HL-60 (cell line): ENCODE measurements around the gene TOP2B.

Experiments
- DNase-seq, 2 experiments: peaks; one replicate each; pipeline ENCODE4 v3.0.0-alpha.2; 2010 to 2020; ENCODE audit warnings: low read depth in 1 of 2, low spot score in 1 of 2
- H3K27ac ChIP-seq: fragments of 250-450 bp; sonication (Bioruptor Pico); replicated peaks from 2 replicates; pipeline ENCODE4 v1.5.1; 2020; ENCODE audit warnings: mild to moderate bottlenecking, moderate library complexity
- H3K27me3 ChIP-seq: fragments of 250-450 bp; sonication (Bioruptor Pico); 2 replicates; pipeline ENCODE4 v1.5.1; 2021; ENCODE audit warnings: mild to moderate bottlenecking, moderate library complexity; ENCODE audit not compliant: insufficient read depth, poor library complexity, severe bottlenecking
- H3K4me3 ChIP-seq: replicated peaks from 2 replicates; pipeline ENCODE4 v1.5.1; 2011; ENCODE audit warnings: mild to moderate bottlenecking, control low read depth, low read length; ENCODE audit not compliant: insufficient read depth
- GABPA ChIP-seq: IDR thresholded peaks from 2 replicates; pipeline ENCODE4 v1.6.1; 2012; ENCODE audit warnings: low read depth
- POLR2AphosphoS5 ChIP-seq: IDR thresholded peaks from 2 replicates; pipeline ENCODE4 v1.6.1; 2012; ENCODE audit warnings: low read depth
- SPI1 ChIP-seq: IDR thresholded peaks from 2 replicates; pipeline ENCODE4 v1.6.1; 2012; ENCODE audit warnings: low read depth, mild to moderate bottlenecking, borderline replicate concordance
- TF ChIP-seq, protein P1 (sequence below): IDR thresholded peaks from 2 replicates; pipeline ENCODE4 v1.6.1; 2012; ENCODE audit warnings: low read depth; ENCODE audit not compliant: insufficient replicate concordance
- TF ChIP-seq, protein P2 (sequence below): IDR thresholded peaks from one replicate; pipeline ENCODE4 v1.5.1; 2011; ENCODE audit warnings: low read length, control low read depth, inconsistent platforms; ENCODE audit not compliant: insufficient read depth

Gene TOP2B

DNA sequence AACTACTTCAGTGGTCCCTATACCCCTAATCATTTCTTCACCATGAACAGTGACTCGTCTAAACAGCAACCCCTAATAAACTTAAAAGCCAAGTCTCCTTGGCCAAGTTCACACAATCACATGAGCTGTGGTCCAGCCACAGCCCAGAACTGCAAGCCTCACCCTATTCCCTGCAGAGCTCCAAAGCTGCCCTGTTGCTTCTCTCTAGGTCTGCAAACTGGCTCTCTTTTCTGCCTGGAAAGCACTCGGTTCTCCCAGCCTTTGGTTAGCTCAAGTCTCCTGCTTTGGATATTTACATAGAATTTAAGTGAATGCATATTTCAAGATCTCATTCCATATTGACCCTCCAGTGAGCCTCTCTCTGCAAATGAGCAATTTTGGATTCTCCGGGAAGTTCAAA, 107.0 kb downstream of the TOP2B start:
- Histone ChIP-seq H3K4me3 (no peak overlapping the region), H3K27ac (no peak overlapping the region), H3K27me3 (peaks cover 2% of the 10 kb centered on the region)
- DNase-seq = no peak
- no peak for TF ChIP-seq GABPA
- TF ChIP-seq SPI1 = no peak
- TF ChIP-seq, protein P1, sequence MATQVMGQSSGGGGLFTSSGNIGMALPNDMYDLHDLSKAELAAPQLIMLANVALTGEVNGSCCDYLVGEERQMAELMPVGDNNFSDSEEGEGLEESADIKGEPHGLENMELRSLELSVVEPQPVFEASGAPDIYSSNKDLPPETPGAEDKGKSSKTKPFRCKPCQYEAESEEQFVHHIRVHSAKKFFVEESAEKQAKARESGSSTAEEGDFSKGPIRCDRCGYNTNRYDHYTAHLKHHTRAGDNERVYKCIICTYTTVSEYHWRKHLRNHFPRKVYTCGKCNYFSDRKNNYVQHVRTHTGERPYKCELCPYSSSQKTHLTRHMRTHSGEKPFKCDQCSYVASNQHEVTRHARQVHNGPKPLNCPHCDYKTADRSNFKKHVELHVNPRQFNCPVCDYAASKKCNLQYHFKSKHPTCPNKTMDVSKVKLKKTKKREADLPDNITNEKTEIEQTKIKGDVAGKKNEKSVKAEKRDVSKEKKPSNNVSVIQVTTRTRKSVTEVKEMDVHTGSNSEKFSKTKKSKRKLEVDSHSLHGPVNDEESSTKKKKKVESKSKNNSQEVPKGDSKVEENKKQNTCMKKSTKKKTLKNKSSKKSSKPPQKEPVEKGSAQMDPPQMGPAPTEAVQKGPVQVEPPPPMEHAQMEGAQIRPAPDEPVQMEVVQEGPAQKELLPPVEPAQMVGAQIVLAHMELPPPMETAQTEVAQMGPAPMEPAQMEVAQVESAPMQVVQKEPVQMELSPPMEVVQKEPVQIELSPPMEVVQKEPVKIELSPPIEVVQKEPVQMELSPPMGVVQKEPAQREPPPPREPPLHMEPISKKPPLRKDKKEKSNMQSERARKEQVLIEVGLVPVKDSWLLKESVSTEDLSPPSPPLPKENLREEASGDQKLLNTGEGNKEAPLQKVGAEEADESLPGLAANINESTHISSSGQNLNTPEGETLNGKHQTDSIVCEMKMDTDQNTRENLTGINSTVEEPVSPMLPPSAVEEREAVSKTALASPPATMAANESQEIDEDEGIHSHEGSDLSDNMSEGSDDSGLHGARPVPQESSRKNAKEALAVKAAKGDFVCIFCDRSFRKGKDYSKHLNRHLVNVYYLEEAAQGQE = no peak
- no peak for TF ChIP-seq POLR2AphosphoS5
- TF ChIP-seq, protein P2, sequence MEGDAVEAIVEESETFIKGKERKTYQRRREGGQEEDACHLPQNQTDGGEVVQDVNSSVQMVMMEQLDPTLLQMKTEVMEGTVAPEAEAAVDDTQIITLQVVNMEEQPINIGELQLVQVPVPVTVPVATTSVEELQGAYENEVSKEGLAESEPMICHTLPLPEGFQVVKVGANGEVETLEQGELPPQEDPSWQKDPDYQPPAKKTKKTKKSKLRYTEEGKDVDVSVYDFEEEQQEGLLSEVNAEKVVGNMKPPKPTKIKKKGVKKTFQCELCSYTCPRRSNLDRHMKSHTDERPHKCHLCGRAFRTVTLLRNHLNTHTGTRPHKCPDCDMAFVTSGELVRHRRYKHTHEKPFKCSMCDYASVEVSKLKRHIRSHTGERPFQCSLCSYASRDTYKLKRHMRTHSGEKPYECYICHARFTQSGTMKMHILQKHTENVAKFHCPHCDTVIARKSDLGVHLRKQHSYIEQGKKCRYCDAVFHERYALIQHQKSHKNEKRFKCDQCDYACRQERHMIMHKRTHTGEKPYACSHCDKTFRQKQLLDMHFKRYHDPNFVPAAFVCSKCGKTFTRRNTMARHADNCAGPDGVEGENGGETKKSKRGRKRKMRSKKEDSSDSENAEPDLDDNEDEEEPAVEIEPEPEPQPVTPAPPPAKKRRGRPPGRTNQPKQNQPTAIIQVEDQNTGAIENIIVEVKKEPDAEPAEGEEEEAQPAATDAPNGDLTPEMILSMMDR = no peak

DNA sequence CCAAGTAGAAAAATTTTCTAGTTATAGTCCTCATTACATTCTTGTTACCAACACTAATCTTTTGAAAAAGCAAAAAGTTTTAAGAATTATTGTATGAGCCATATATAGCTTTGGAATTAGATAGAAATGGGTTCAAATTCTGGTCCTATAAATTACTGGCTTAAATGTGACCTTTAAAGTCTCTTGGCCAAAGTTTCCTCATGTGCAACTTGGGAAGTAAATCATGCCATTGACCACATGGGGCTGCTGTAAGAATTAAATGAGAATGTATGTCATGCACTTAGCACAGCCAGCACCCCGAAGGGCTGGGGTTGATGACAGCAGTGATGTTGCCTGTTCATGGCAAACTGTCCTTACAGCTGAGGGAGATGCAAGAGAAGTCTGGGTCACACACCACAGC, 108.3 kb downstream of the TOP2B start:
- TF ChIP-seq POLR2AphosphoS5 (no peak), SPI1 (no peak), GABPA (no peak)
- TF ChIP-seq, protein P1 = no peak
- TF ChIP-seq, protein P2 = no peak
- no peak for DNase-seq
- Histone ChIP-seq H3K27me3 (peaks cover 2% of the 10 kb centered on the region), H3K4me3 (no peak overlapping the region), H3K27ac (no peak overlapping the region)

DNA sequence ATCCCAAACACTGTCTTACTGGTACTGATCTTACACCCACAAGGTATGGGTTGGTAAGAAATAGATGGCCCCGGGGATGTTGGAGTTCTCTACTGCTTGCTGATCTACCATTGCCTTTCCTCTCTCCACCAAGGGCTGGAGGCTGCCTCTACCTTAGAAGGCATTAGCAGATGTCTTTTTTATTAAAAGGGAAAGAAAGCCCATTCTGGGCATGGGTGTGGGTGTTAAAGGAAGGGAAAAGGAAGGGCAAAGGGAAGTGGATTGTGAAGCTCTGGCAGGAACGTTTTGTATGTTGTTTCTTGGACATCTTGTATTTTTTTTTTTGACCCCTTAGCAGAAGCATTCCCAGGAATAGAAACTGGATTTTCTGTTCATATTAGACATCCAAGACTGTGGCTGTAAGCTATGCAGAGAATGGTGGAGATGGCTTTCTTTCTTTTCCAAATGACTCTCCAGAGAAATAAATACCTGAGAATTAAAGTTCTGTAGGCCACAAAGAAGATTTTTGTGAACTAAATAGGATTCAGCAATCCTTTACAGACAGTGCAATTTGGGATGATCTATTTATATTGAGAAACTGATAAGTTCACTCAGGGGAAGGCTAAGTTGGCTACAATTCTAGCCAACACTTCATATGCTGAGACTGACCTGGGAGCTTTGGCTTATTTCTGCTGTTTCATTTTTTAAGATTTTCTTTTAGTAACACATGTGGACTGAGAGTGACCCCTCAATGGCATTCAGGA, 108.8 kb downstream of the TOP2B start:
- DNase-seq = no peak
- TF ChIP-seq GABPA = no peak
- TF ChIP-seq POLR2AphosphoS5 = no peak
- TF ChIP-seq, protein P1 = no peak
- TF ChIP-seq, protein P2 = no peak
- TF ChIP-seq SPI1 = no peak
- no peak overlapping the region for H3K27ac ChIP-seq
- peaks cover 2% of the 10 kb centered on the region for H3K27me3 ChIP-seq
- H3K4me3 ChIP-seq = no peak overlapping the region
